Measurements from ENCODE around the gene BAG3.

DNA sequence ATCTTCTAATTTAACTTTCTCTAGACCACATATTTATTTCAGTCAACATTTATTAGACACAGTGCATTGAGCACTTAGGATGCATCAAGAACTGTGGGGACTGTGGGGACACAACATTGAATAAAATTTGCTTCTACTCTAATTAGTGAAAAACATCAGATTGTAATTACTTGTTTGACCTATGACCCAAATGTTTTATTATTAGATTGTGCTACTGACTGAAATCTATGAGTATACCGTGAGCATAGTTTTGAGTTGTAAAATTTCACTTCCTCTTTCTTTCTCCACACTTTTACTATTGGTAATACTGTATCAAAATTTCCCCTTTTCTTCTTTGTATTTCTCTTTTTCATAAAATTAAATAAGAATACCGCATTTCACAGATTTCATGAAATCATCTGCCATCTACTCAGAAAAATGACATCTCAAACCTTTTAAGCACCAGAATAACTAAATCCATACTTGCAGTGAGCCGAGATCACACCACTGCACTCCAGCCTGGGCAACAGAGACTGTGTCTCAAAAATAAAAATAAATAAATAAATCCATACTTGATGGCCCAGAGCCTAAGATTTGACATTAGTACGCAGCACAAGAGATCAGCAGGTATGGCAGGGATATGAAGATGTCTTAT is 49.3 kb downstream of the BAG3 start:
- no peak for TF ChIP-seq EZH2 (IDR thresholded peaks at IDR 0.05)
- no peak for TF ChIP-seq CTCF (IDR thresholded peaks at IDR 0.05)
- TF ChIP-seq EZH2phosphoT487 (IDR thresholded peaks at IDR 0.05): no peak
